OCI-LY1 (cell line): ENCODE data around the gene DHRS11.

Experiments used
- H2AFZ ChIP-seq: fragments of 200-600 bp; sonication (generic), shearing (Covaris generic); 2 replicates; pipeline ENCODE4 v1.6.0; 2014; ENCODE audit warnings: antibody characterized with exemption, mild to moderate bottlenecking, low read length
- H3F3A ChIP-seq: fragments of 200-600 bp; sonication (generic), shearing (Covaris generic); 2 replicates; pipeline ENCODE4 v1.6.0; 2014; ENCODE audit warnings: mild to moderate bottlenecking, antibody characterized with exemption, low read length, moderate library complexity; ENCODE audit not compliant: insufficient read depth
- H3K27ac ChIP-seq: fragments of 200-600 bp; sonication (generic); 2 replicates; pipeline ENCODE4 v1.5.1; 2014; ENCODE audit warnings: low read length, mixed run types, mild to moderate bottlenecking, low read depth; ENCODE audit not compliant: poor library complexity, severe bottlenecking
- H3K27me3 ChIP-seq: fragments of 200-600 bp; sonication (generic); 2 replicates; pipeline ENCODE4 v1.6.0; 2014; ENCODE audit warnings: antibody characterized with exemption, mild to moderate bottlenecking, low read length, moderate library complexity; ENCODE audit not compliant: insufficient read depth
- H3K36me3 ChIP-seq: fragments of 200-600 bp; sonication (generic); 2 replicates; pipeline ENCODE4 v1.6.1; 2014; ENCODE audit warnings: mild to moderate bottlenecking, antibody characterized with exemption, low read length, moderate library complexity, mixed read lengths; ENCODE audit not compliant: insufficient read depth
- H3K4me1 ChIP-seq: fragments of 200-600 bp; sonication (generic); 2 replicates; pipeline ENCODE4 v1.5.1; 2014; ENCODE audit warnings: mild to moderate bottlenecking, low read length, moderate library complexity; ENCODE audit not compliant: insufficient read depth, severe bottlenecking
- H3K4me2 ChIP-seq: fragments of 200-600 bp; sonication (generic), shearing (Covaris generic); 2 replicates; pipeline ENCODE4 v1.6.1; 2014; ENCODE audit warnings: low read length
- H3K4me3 ChIP-seq: fragments of 200-600 bp; sonication (generic); 2 replicates; pipeline ENCODE4 v1.5.1; 2014; ENCODE audit warnings: low read length, low read depth, mild to moderate bottlenecking, mixed read lengths; ENCODE audit not compliant: poor library complexity, severe bottlenecking
- H3K79me2 ChIP-seq: fragments of 200-600 bp; shearing (Covaris generic); 2 replicates; pipeline ENCODE4 v1.6.1; 2016; ENCODE audit warnings: mixed run types, low read length, mixed read lengths; ENCODE audit not compliant: insufficient read depth
- H3K9ac ChIP-seq: fragments of 200-600 bp; sonication (generic), shearing (Covaris generic); 2 replicates; pipeline ENCODE4 v1.6.1; 2014; ENCODE audit warnings: mild to moderate bottlenecking, low read length, mixed read lengths
- H3K9me2 ChIP-seq: fragments of 200-600 bp; sonication (generic), shearing (Covaris generic); 2 replicates; pipeline ENCODE4 v1.6.1; 2014; ENCODE audit warnings: low read depth, mild to moderate bottlenecking, low read length, mixed read lengths
- H3K9me3 ChIP-seq: fragments of 200-600 bp; shearing (Covaris generic); 2 replicates; pipeline ENCODE4 v1.6.1; 2014; ENCODE audit warnings: low read length, mixed read lengths
- H4K20me1 ChIP-seq: fragments of 200-600 bp; sonication (generic), shearing (Covaris generic); 2 replicates; pipeline ENCODE4 v1.6.0; 2016; ENCODE audit warnings: mild to moderate bottlenecking, low read length; ENCODE audit not compliant: insufficient read depth
- CTCF ChIP-seq: fragments of 200-600 bp; sonication (generic), shearing (Covaris generic); IDR thresholded peaks from 2 replicates; pipeline ENCODE4 v1.5.1; 2017; ENCODE audit warnings: mild to moderate bottlenecking, antibody characterized with exemption, low read length, moderate library complexity, mixed read lengths
- EZH2 ChIP-seq: fragments of 200-600 bp; sonication (generic), shearing (Covaris generic); IDR thresholded peaks from 2 replicates; pipeline ENCODE4 v1.8.0; 2017; ENCODE audit warnings: borderline replicate concordance, mixed run types, mild to moderate bottlenecking, antibody characterized with exemption, low read length, moderate library complexity, mixed read lengths

DHRS11 gene

GRCh38 chr17:36632916-36633771 lies 41.5 kb downstream of the DHRS11 start:
- Histone ChIP-seq H3K4me2 (no peak overlapping the region), H4K20me1 (no peaks in the 10 kb centered on the region), H3K9me3 (no peaks in the 10 kb centered on the region), H3K27me3 (no peaks in the 10 kb centered on the region), H3K4me1 (no peaks in the 10 kb centered on the region), H3F3A (no peaks in the 10 kb centered on the region), H3K79me2 (no peaks in the 10 kb centered on the region), H2AFZ (no peak overlapping the region), H3K27ac (no peak overlapping the region), H3K9me2 (no peaks in the 10 kb centered on the region), H3K36me3 (no peaks in the 10 kb centered on the region), H3K9ac (no peak overlapping the region), H3K4me3 (no peak overlapping the region)
- no peak for TF ChIP-seq CTCF

- Histone ChIP-seq H3K27me3 (0 out of 2 replicates have a peak, but pooled peaks cover 8% of the 10 kb centered on the region), H3F3A (no peaks in the 10 kb centered on the region)
These were observed 48.7 kb downstream of the DHRS11 start for GRCh38 chr17:36640346-36640745.

GRCh38 chr17:36640836-36641235 lies 49.2 kb downstream of the DHRS11 start:
- 0 out of 2 replicates have a peak, but pooled peaks cover 8% of the 10 kb centered on the region for H3K27me3 ChIP-seq

More at GRCh38 chr17:36640346-36640745, 48.7 kb downstream of the DHRS11 start:
- H3K36me3 ChIP-seq: no peaks in the 10 kb centered on the region
- H3K4me3 ChIP-seq: no peak overlapping the region
- H2AFZ ChIP-seq: no peak overlapping the region
- no peak overlapping the region for H3K9ac ChIP-seq
- TF ChIP-seq EZH2 (no peak), CTCF (no peak)
- H3K4me1 ChIP-seq: no peaks in the 10 kb centered on the region
- H4K20me1 ChIP-seq: no peaks in the 10 kb centered on the region
- no peaks in the 10 kb centered on the region for H3K9me3 ChIP-seq
- H3K79me2 ChIP-seq: no peaks in the 10 kb centered on the region
- no peak overlapping the region for H3K4me2 ChIP-seq
- no peaks in the 10 kb centered on the region for H3K9me2 ChIP-seq
- no peak overlapping the region for H3K27ac ChIP-seq

More at GRCh38 chr17:36640836-36641235, 49.2 kb downstream of the DHRS11 start:
- no peak for TF ChIP-seq EZH2
- no peak for TF ChIP-seq CTCF
- Histone ChIP-seq H3F3A (no peaks in the 10 kb centered on the region), H3K9me2 (no peaks in the 10 kb centered on the region), H3K27ac (no peak overlapping the region), H4K20me1 (no peaks in the 10 kb centered on the region), H3K4me3 (no peak overlapping the region), H3K4me1 (no peaks in the 10 kb centered on the region), H3K9me3 (no peaks in the 10 kb centered on the region), H3K79me2 (no peaks in the 10 kb centered on the region), H3K9ac (no peak overlapping the region), H2AFZ (no peak overlapping the region), H3K36me3 (no peaks in the 10 kb centered on the region), H3K4me2 (no peak overlapping the region)
